Activated CD8-positive, alpha-beta T cell treated with anti-CD3 and anti-CD28 coated beads for 36 hours (primary cell): Measurements from ENCODE around the gene SLC25A25. TPM values are rescaled to one million over a fixed set of nuclear protein-coding genes. Genes with fewer than 3 reads are reported as not detected.

Source experiments
- ATAC-seq: fragments of 200-7000 bp; cut with Tn5 transposase; one replicate; pipeline ENCODE4 v1.10.0; 2021; ENCODE audit warnings: mild to moderate bottlenecking, moderate library complexity
- CTCF ChIA-PET: fragments of 350-600 bp; sonication (Branson Sonifier 250); formaldehyde crosslinking; loops from one replicate; lab custom pipeline; 2021; ENCODE audit warnings: antibody characterized with exemption; lab: Charles Lee
- POLR2A ChIA-PET: fragments of 350-600 bp; sonication (Branson Sonifier 250); formaldehyde crosslinking; loops from one replicate; lab custom pipeline; 2021; ENCODE audit warnings: antibody characterized with exemption; lab: Charles Lee
- DNase-seq: peaks from one replicate; pipeline ENCODE4 v3.0.0-alpha.2; 2020
- H3K27ac Mint-ChIP-seq: one replicate; pipeline ENCODE4 v1.8.0; 2021; ENCODE audit warnings: mild to moderate bottlenecking, mixed read lengths
- H3K27me3 Mint-ChIP-seq: one replicate; pipeline ENCODE4 v1.8.0; 2021; ENCODE audit warnings: mixed read lengths
- H3K36me3 Mint-ChIP-seq: one replicate; pipeline ENCODE4 v1.8.0; 2021; ENCODE audit warnings: low read depth, mixed read lengths
- H3K4me1 Mint-ChIP-seq: one replicate; pipeline ENCODE4 v1.8.0; 2021; ENCODE audit warnings: low read depth, mixed read lengths
- H3K4me3 Mint-ChIP-seq: one replicate; pipeline ENCODE4 v1.8.0; 2021; ENCODE audit warnings: mild to moderate bottlenecking, moderate library complexity, mixed read lengths
- H3K9me3 Mint-ChIP-seq: one replicate; pipeline ENCODE4 v1.8.0; 2021; ENCODE audit warnings: mixed read lengths
- CTCF ChIP-seq: fragments of 200-600 bp; IDR thresholded peaks from one replicate; pipeline ENCODE4 v1.8.0; 2022; ENCODE audit warnings: antibody characterized with exemption, mild to moderate bottlenecking
- intact Hi-C: fragments of 100-400 bp; cut with micrococcal nuclease; formaldehyde crosslinking; loops from one replicate; pipeline ENCODE4 v1.10.0; 2022
- total RNA-seq, 2 experiments: library from RNA; stranded (reverse); gene quantifications; one replicate each; pipeline ENCODE4 v1.2.3, GENCODE V29; 2021

The SLC25A25 gene
- total RNA-seq, 2 experiments from 2014 or later, result 12.9 to 14.6 TPM

GRCh38 chr9:128104171-128104618, 36.2 kb downstream of the SLC25A25 start:
- no peak for DNase-seq
- H3K4me1 Mint-ChIP-seq, result peaks cover 43% of the 10 kb centered on the region
- ATAC-seq, result no peak
- H3K9me3 Mint-ChIP-seq, result no peaks in the 10 kb centered on the region
- CTCF ChIA-PET, result interaction anchor here (1.0 to 4.6 kb wide), 5 partner anchors 9 to 69 kb away, joined by 3 to 28 read pairs (median 3); partner anchors contain the start of gene NAIF1
- peaks cover 40% of the 10 kb centered on the region for H3K36me3 Mint-ChIP-seq
- POLR2A ChIA-PET, result interaction anchor here (0.9 to 2.5 kb wide), 3 partner anchors 10 to 77 kb away, joined by 4 to 5 read pairs (median 5); no protein-coding TSS in a partner anchor
- no peak overlapping the region for H3K27ac Mint-ChIP-seq
- H3K4me3 Mint-ChIP-seq, result no peak overlapping the region
- TF ChIP-seq CTCF, result no peak
- intact Hi-C loops, result no loop called here
- H3K27me3 Mint-ChIP-seq, result no peaks in the 10 kb centered on the region

GRCh38 chr9:128105538-128106175, 37.6 kb downstream of the SLC25A25 start:
- no peak for DNase-seq
- POLR2A ChIA-PET, result interaction anchor here (1.2 to 2.5 kb wide), 5 partner anchors 8 to 19 kb away, joined by 3 to 5 read pairs (median 4); no protein-coding TSS in a partner anchor
- peaks cover 30% of the 10 kb centered on the region for H3K4me1 Mint-ChIP-seq
- ATAC-seq, result no peak
- peaks cover 40% of the 10 kb centered on the region for H3K36me3 Mint-ChIP-seq
- H3K27me3 Mint-ChIP-seq, result no peaks in the 10 kb centered on the region
- no peak for TF ChIP-seq CTCF
- H3K9me3 Mint-ChIP-seq, result no peaks in the 10 kb centered on the region
- H3K4me3 Mint-ChIP-seq, result no peak overlapping the region
- H3K27ac Mint-ChIP-seq, result no peak overlapping the region
- intact Hi-C loops, result no loop called here
- CTCF ChIA-PET, result interaction anchor here (0.8 to 4.6 kb wide), 4 partner anchors 12 to 163 kb away, joined by 3 to 28 read pairs (median 4); partner anchors contain the start of gene PTGES2

GRCh38 chr9:128106181-128106939, 38.3 kb downstream of the SLC25A25 start:
- CTCF ChIA-PET, result interaction anchor here (1.2 to 4.6 kb wide), 4 partner anchors 11 to 164 kb away, joined by 4 to 28 read pairs (median 16); no protein-coding TSS in a partner anchor
- Mint-ChIP-seq H3K36me3 (peaks cover 37% of the 10 kb centered on the region), H3K27ac (peak overlapping the region; percentile 38), H3K4me3 (no peak overlapping the region), H3K27me3 (no peaks in the 10 kb centered on the region), H3K4me1 (peaks cover 26% of the 10 kb centered on the region), H3K9me3 (no peaks in the 10 kb centered on the region)
- ATAC-seq (no peak), DNase-seq (no peak)
- no peak for TF ChIP-seq CTCF
- intact Hi-C loops, result no loop called here
- POLR2A ChIA-PET, result interaction anchor here (1.2 to 1.7 kb wide), 3 partner anchors 10 to 18 kb away, joined by 3 to 4 read pairs (median 3); no protein-coding TSS in a partner anchor

- ATAC-seq, result no peak
- H3K4me3 Mint-ChIP-seq, result no peak overlapping the region
These were observed 39.0 kb downstream of the SLC25A25 start for GRCh38 chr9:128106940-128107467.

More at GRCh38 chr9:128106940-128107467, 39.0 kb downstream of the SLC25A25 start:
- no peak for DNase-seq
- CTCF ChIA-PET, result interaction anchor here (1.2 to 2.6 kb wide), 4 partner anchors 11 to 164 kb away, joined by 3 to 22 read pairs (median 7); no protein-coding TSS in a partner anchor
- POLR2A ChIA-PET, result no interaction called here
- H3K27me3 Mint-ChIP-seq, result no peaks in the 10 kb centered on the region
- H3K4me1 Mint-ChIP-seq, result peaks cover 25% of the 10 kb centered on the region
- intact Hi-C loops, result no loop called here
- H3K27ac Mint-ChIP-seq, result no peak overlapping the region
- H3K9me3 Mint-ChIP-seq, result no peaks in the 10 kb centered on the region
- H3K36me3 Mint-ChIP-seq, result peaks cover 33% of the 10 kb centered on the region
- no peak for TF ChIP-seq CTCF
